ACC112 (cell line): ENCODE results near the gene EVC.
A peak's percentile ranks its signal among the peaks of the same experiment; 100 is the strongest.

Source experiments
- H2AFZ ChIP-seq: fragments of 200-600 bp; sonication (generic); one replicate; pipeline ENCODE4 v1.6.0; 2017; ENCODE audit warnings: antibody characterized with exemption, low read length; ENCODE audit not compliant: unreplicated experiment
- H3K27ac ChIP-seq: fragments of 200-600 bp; sonication (generic); 2 replicates; pipeline ENCODE4 v1.5.1; 2014; ENCODE audit warnings: low read depth, mild to moderate bottlenecking, antibody characterized with exemption, low read length, moderate library complexity
- H3K27me3 ChIP-seq: fragments of 200-600 bp; sonication (generic); 2 replicates; pipeline ENCODE4 v1.6.1; 2014; ENCODE audit warnings: mild to moderate bottlenecking, antibody characterized with exemption, low read length, moderate library complexity, mixed read lengths; ENCODE audit not compliant: insufficient read depth
- H3K36me3 ChIP-seq: fragments of 200-600 bp; sonication (generic); 2 replicates; pipeline ENCODE4 v1.6.1; 2016; ENCODE audit warnings: mild to moderate bottlenecking, antibody characterized with exemption, low read length, moderate library complexity, mixed read lengths; ENCODE audit not compliant: insufficient read depth
- H3K4me1 ChIP-seq: fragments of 200-600 bp; sonication (generic); one replicate; pipeline ENCODE4 v1.6.1; 2016; ENCODE audit warnings: low read length, mixed read lengths; ENCODE audit not compliant: insufficient read depth, unreplicated experiment, control insufficient read depth
- H3K4me3 ChIP-seq: fragments of 200-600 bp; sonication (generic); 2 replicates; pipeline ENCODE4 v1.5.1; 2014; ENCODE audit warnings: mild to moderate bottlenecking, low read depth, low read length
- H3K79me2 ChIP-seq: fragments of 200-600 bp; sonication (generic); one replicate; pipeline ENCODE4 v1.6.0; 2016; ENCODE audit warnings: low read length; ENCODE audit not compliant: control insufficient read depth, unreplicated experiment, insufficient read depth

The EVC gene

GRCh38 chr4:5710961-5711478, at the start of gene EVC:
Gene EVC, plus strand, starts transcription at chr4:5711201. Its CDS starts 180 bp downstream, at chr4:5711381.
- Histone ChIP-seq H2AFZ (peak within 1 kb of the TSS; percentile 99), H3K79me2 (peaks cover 57% of the 10 kb centered on the region), H3K4me3 (peak within 1 kb of the TSS; percentile 81), H3K27ac (peak within 1 kb of the TSS; percentile 66), H3K36me3 (peaks cover 17% of the 10 kb centered on the region), H3K27me3 (no peaks in the 10 kb centered on the region), H3K4me1 (peaks cover 37% of the 10 kb centered on the region)

GRCh38 chr4:5661237-5661636, 49.8 kb upstream of the EVC start:
- no peak overlapping the region for H3K27ac ChIP-seq
- H3K27me3 ChIP-seq: no peaks in the 10 kb centered on the region
- no peak overlapping the region for H3K4me3 ChIP-seq
- no peaks in the 10 kb centered on the region for H3K4me1 ChIP-seq
- no peaks in the 10 kb centered on the region for H3K79me2 ChIP-seq
- H2AFZ ChIP-seq: no peak overlapping the region
- H3K36me3 ChIP-seq: peaks cover 24% of the 10 kb centered on the region

GRCh38 chr4:5662555-5662954, 48.4 kb upstream of the EVC start:
- peaks cover 27% of the 10 kb centered on the region for H3K36me3 ChIP-seq
- H3K79me2 ChIP-seq: no peaks in the 10 kb centered on the region
- H3K27me3 ChIP-seq: no peaks in the 10 kb centered on the region
- no peak overlapping the region for H2AFZ ChIP-seq
- no peak overlapping the region for H3K27ac ChIP-seq
- H3K4me1 ChIP-seq: no peaks in the 10 kb centered on the region
- H3K4me3 ChIP-seq: no peak overlapping the region

- Histone ChIP-seq H3K27me3 (no peaks in the 10 kb centered on the region), H3K36me3 (peaks cover 49% of the 10 kb centered on the region), H3K27ac (no peak overlapping the region), H2AFZ (no peak overlapping the region), H3K4me1 (no peaks in the 10 kb centered on the region), H3K4me3 (no peak overlapping the region), H3K79me2 (peaks cover 5% of the 10 kb centered on the region)
These were observed 46.2 kb upstream of the EVC start for GRCh38 chr4:5664778-5665177.

GRCh38 chr4:5666741-5667140, 44.3 kb upstream of the EVC start:
- Histone ChIP-seq H3K36me3 (peaks cover 39% of the 10 kb centered on the region), H3K27ac (no peak overlapping the region), H3K4me3 (no peak overlapping the region), H3K27me3 (no peaks in the 10 kb centered on the region), H2AFZ (no peak overlapping the region), H3K4me1 (no peaks in the 10 kb centered on the region), H3K79me2 (peaks cover 12% of the 10 kb centered on the region)

- no peak overlapping the region for H2AFZ ChIP-seq
- H3K4me3 ChIP-seq: no peak overlapping the region
- H3K27me3 ChIP-seq: no peaks in the 10 kb centered on the region
- H3K79me2 ChIP-seq: no peaks in the 10 kb centered on the region
- H3K4me1 ChIP-seq: no peaks in the 10 kb centered on the region
- H3K36me3 ChIP-seq: peaks cover 30% of the 10 kb centered on the region; the same call in 1 of the 2 replicates
- H3K27ac ChIP-seq: no peak overlapping the region
These were observed 34.2 kb upstream of the EVC start for GRCh38 chr4:5676763-5677162.

GRCh38 chr4:5678977-5679376, 32.0 kb upstream of the EVC start:
- Histone ChIP-seq H3K4me3 (no peak overlapping the region), H3K36me3 (peaks cover 21% of the 10 kb centered on the region; the same call in 1 of the 2 replicates), H3K4me1 (no peaks in the 10 kb centered on the region), H3K27ac (no peak overlapping the region), H3K79me2 (no peaks in the 10 kb centered on the region), H3K27me3 (no peaks in the 10 kb centered on the region), H2AFZ (no peak overlapping the region)

- Histone ChIP-seq H3K4me3 (no peak overlapping the region), H3K27me3 (no peaks in the 10 kb centered on the region), H3K36me3 (peaks cover 28% of the 10 kb centered on the region; the same call in 1 of the 2 replicates), H3K79me2 (no peaks in the 10 kb centered on the region), H3K27ac (no peak overlapping the region), H2AFZ (no peak overlapping the region), H3K4me1 (no peaks in the 10 kb centered on the region)
These were observed 27.4 kb upstream of the EVC start for GRCh38 chr4:5683566-5683965.

GRCh38 chr4:5685296-5685695, 25.7 kb upstream of the EVC start:
- Histone ChIP-seq H3K4me3 (no peak overlapping the region), H3K27ac (no peak overlapping the region), H3K79me2 (no peaks in the 10 kb centered on the region), H3K36me3 (peaks cover 26% of the 10 kb centered on the region; the same call in 1 of the 2 replicates), H3K4me1 (no peaks in the 10 kb centered on the region), H2AFZ (no peak overlapping the region), H3K27me3 (no peaks in the 10 kb centered on the region)

GRCh38 chr4:5686338-5686737, 24.7 kb upstream of the EVC start:
- H3K36me3 ChIP-seq: peaks cover 22% of the 10 kb centered on the region; the same call in 1 of the 2 replicates
- no peak overlapping the region for H2AFZ ChIP-seq
- H3K27ac ChIP-seq: no peak overlapping the region
- H3K27me3 ChIP-seq: no peaks in the 10 kb centered on the region
- no peak overlapping the region for H3K4me3 ChIP-seq
- H3K79me2 ChIP-seq: no peaks in the 10 kb centered on the region
- no peaks in the 10 kb centered on the region for H3K4me1 ChIP-seq

- H3K4me3 ChIP-seq: no peak overlapping the region
- H3K36me3 ChIP-seq: peaks cover 22% of the 10 kb centered on the region
- H3K27me3 ChIP-seq: no peaks in the 10 kb centered on the region
- H2AFZ ChIP-seq: no peak overlapping the region
- H3K27ac ChIP-seq: no peak overlapping the region
- H3K79me2 ChIP-seq: no peaks in the 10 kb centered on the region
- no peaks in the 10 kb centered on the region for H3K4me1 ChIP-seq
These were observed 21.9 kb upstream of the EVC start for GRCh38 chr4:5689065-5689464.
